IPS-11a (cell line): Measurements from ENCODE around the gene NELL1.

Experiments used
- H3K4me3 ChIP-seq: one replicate; pipeline ENCODE4 v1.5.1; 2013; ENCODE audit warnings: low read depth, low read length, control low read depth

Gene NELL1

DNA sequence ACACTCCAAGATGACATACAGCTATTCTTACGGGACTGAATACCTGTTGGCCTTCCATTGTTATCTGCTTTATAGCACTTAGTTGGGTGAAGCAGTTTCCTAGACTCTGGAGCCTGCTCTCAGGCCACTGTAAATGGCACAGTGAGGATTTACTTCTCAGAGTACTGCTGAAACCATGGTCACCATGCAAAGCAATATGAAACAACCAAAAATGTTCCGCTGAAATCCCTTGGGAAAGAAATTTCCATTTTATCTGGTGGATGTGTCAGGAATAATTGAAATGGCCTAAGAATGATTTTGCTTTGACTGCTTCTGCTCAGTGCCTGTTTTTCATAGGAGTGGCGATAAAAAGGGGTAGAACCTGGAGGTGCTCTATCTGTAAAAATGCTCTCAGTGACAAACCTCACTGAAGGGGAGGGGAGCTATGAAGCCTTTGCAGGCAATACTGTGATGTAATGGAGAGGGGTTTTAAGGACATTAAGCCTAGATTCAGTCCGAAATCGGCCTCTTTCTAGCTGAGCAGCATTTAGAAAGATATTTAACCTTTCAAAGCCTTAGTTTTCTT is 871.9 kb downstream of the NELL1 start:
- H3K4me3 ChIP-seq, result no peak overlapping the region

DNA sequence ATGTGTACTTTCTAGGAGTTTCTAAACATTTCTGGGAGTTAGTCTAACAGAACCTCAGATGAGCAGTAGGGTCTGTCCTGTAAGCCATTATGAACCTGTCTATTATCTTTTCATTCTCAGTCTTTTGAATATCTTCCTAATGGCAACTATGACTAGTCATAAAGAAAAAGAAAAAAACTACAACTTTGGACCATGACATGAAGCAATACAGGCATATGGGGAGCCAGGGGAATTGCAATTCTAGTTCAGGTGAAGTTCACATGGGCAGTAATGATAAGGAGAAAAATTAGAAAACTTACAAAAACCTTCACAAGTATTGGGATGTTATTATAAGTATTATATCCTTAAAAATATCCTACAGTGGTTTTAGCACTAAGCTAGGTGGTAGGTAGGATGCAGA is 874.5 kb downstream of the NELL1 start:
- no peak overlapping the region for H3K4me3 ChIP-seq

DNA sequence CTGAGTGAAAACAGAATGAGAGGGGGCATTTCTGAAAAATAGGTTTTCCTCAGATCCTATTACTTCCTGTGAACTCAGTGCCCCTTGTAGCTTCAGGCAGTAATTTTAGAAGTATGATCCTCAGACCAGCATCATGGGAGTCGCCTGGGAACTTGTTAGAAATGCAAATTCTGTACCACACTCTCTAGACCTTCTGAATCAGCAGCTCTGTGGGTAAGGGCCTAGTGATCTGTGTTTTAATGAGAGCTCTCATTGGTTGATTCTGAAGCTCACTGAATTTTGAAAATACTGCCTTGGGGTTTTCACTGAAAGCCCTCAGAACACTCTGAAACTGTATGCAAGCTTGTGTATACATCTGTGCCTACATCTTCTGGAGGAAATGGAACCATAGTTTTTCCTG is 876.3 kb downstream of the NELL1 start:
- no peak overlapping the region for H3K4me3 ChIP-seq

DNA sequence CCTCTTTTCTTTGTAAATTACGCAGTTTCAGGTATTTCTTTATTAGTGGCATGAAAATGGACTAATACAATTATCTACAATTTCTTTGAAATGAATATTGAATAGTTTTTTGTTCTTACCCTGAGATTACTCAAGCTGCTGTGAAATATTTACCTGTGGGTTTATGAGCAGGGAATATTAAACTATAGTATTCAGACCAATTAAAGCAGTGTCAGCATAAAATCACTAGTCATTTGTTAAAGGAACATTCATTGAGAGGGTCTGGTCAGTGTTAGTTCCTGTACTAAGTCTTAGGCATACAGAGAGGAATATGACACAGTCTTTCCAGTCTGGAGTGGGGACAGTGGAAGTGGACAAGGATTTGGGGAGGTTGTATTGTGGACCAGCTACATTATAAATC is 877.3 kb downstream of the NELL1 start:
- no peak overlapping the region for H3K4me3 ChIP-seq

DNA sequence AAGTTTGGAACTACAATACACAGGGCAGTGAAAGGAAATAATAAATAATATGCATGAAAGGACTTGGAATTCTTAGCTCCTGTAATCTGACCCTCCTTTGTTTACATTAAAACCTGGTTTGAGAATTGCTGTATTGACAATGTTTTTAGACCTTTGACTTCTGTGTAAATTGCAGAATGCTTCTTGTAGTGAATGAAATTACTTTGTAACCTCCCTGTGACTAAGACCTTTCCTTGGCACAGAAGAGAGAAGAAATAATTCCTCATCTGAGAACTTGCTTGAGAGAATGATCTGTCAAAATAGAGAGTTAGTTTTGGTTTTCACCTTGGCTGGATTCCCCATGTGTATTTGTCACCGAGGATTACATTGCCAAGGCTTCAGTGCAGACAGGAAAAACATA is 883.5 kb downstream of the NELL1 start:
- no peak overlapping the region for H3K4me3 ChIP-seq

DNA sequence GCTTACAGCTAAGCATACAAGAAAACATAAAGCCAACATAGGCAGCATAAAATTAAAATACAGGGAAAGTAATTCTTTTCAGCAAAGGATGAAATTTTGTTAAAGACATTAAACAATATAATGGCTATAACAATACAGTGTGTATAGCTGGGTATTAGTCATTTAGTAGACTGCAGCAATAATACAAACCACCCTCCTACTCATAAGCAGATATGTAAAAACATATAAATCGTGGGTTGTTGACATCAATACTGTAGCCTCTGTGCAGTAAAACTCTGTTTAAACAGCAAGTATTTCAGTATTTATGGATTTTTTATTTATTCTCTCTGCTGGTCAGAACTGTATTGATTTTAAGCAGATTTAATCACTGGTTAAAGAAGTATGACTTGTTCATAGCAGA is 884.4 kb downstream of the NELL1 start:
- H3K4me3 ChIP-seq, result no peak overlapping the region

DNA sequence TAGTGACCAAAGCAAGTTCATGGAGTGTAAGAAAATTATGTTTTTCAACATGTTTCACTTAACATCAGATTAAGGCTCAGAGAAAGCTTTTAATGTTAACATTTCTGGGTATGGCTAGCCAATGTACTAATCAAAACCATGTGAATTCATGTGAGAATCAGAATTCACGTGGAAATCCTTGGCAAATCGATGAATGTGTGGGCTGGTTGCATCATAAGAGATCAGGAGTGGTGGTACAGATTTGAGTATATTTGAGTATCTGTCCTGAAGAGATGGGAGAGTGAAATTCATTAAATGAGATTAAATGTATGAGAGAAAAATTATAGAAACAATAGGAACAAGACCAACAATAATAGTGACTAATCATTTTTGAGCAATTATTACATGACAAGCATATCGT is 884.9 kb downstream of the NELL1 start:
- no peak overlapping the region for H3K4me3 ChIP-seq

DNA sequence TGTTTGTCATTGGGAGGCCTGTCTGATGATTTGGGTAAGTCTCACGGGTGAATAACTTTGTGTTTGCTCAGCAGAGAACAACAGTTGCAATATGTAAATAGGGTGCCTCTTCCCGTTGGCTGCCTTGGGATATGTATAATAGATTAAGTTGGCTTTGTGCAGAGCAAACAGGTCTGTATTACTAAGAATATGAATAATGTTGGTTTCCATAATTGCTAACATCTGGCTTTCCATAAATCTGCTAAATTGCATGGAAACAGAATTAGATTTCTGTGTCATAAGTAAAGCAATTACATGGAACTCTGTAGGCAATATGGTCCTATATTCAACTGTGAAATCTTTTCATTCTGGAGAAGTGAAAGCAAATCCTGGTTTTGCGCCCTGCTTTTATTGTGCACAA is 887.5 kb downstream of the NELL1 start:
- no peak overlapping the region for H3K4me3 ChIP-seq

DNA sequence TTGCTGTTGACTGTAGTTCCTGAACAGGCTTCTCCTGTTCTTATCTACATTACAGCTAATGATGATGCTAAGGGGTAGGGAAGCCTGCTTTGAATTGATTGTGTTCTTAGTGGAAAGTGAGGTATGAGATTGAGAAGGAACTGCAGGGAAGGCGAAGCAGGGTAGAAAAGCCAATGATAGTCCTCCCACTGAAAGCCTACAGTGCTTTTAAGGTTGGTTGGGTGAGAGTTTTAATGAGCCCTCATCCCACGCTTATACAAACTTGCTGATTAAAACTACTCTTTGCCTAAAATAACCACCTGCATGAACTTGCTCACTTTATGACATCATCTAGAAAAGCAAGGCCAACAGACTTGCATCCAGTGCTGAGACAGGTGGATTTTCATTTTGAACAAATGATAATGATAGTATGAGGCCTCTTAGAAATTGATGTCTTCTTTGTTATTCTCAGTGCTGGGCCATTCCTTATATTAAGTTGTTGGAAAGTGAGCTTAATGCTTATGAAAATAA is 891.1 kb downstream of the NELL1 start:
- H3K4me3 ChIP-seq, result no peak overlapping the region

DNA sequence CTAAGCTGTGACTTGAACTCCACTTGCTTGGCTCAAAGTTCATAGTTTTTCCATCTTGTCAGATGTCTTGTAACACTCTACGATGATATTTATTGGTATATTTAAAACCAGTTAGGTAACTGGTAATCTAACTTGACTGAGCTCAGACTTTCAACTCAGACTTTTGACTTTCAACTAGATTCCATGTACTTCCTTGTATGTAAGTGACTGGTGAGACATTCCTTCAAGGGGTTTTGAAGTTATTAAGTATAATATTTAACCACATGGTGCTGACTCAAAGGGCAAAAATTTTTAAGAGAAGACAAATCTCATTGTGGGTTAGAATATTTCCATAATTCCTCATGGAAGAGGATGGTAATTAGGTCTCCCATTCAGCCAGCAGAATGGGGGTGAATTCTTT is 892.2 kb downstream of the NELL1 start:
- no peak overlapping the region for H3K4me3 ChIP-seq

DNA sequence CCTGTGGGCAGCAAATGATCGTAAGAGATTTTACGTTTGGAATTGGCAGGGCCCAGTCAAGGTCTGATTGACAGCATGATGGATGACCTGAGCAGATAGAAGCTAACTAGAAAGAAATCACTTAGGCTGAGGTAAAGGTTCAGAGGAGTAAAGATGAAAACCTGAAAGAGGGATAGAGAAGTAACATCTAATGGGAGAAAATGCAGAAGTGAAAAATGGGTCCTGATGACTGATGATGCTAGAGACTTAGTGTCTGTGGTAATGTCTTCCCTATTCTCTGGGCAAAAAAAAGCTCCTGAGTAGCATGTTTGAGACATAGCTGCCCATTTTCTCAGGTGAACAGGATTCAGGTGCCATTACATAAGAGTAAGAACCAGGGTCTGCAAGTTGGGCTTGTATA is 894.7 kb downstream of the NELL1 start:
- no peak overlapping the region for H3K4me3 ChIP-seq

DNA sequence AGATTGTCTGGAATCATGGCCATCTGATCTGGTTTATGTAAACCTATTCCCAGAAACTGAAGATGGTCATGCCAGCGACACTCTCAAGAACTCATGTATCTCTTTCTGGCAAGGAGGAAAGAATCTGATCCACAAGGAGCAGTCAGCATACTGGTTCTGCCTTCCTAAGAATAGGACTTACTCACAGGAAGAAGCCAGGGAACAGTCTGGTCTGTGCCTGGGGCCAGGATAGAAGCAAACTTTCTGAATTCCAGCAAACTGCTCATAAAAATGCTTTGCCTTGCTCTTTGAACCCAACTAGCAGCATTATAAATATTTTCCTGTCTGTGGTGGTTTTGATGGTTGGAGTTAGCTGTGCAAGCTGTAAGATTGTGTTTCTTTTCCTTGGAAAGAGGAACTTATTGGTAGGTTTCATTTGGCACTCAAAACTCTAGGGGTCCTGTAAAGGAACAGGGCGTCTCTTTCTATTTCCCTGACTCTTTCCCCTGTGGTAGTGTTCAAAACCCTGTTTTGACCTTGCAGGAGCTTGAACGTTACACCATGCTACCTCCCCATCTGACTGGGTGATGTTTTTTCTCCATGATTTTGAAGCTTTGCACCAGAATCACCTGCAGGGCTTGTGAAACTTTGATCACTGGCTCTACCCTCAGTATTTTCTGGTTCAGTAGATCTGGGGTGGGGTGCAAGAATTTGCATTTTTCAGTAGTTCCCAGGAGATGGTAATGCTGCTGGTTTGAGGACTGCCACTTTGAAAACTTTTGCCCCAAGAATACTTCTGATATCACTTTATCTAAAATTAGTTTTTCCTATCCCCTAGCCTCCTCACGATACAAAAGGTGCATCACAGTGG is 895.7 kb downstream of the NELL1 start:
- H3K4me3 ChIP-seq, result no peak overlapping the region

DNA sequence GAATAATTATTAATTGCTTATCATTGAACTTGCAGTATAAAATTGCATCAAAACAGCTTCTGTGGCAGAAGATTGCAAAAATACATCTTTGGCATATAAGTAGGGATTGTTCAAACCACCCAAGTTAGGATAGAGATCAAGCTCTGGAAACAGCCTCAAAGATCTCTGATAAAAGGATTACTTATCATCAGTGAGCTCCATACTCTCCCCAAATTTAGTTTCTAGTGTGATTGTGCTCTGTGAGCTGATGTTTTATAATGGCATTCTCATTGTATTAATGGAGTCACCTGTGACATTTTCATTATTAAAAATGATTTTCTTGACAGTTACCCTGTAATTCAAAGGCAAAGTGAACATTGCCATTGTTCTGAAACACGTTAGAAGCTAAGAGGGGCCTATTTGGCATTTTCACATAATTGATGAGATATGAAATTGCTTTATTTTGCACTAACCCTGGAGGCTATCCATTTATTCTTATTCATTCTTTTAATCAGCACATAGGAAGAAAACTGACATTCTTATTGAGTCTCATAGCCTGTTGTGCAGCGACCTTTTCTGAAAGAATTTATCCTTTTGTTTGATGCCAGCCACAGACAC is 897.2 kb downstream of the NELL1 start:
- H3K4me3 ChIP-seq, result no peak overlapping the region

DNA sequence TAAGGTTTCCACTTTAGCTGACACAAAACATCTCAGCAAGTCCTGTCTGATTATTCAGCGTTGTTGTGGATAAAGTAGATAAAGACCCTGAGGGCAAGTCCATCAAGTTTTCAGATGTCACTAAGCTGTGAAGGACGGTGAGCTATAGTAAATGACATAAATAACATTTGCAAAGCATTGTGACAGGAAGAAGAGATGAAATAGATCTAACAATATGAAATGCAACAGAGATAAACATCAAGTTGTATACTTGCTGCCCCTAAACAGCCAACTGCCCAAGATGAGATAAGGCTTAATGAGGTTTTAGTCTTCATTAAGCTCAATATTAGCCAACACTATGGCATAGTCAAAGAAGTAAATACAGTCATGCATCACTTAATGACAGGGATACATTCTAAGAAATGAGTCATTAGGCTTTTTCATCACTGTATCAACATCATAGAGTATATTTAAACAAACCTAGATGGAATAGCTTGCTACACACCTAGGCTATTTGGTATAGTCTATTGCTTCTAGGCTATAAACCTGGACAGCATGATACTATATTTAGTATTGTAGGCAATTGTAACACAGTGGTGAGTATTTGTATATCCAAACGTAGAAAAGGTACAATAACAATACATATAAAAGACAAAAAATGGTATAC is 898.4 kb downstream of the NELL1 start:
- no peak overlapping the region for H3K4me3 ChIP-seq

DNA sequence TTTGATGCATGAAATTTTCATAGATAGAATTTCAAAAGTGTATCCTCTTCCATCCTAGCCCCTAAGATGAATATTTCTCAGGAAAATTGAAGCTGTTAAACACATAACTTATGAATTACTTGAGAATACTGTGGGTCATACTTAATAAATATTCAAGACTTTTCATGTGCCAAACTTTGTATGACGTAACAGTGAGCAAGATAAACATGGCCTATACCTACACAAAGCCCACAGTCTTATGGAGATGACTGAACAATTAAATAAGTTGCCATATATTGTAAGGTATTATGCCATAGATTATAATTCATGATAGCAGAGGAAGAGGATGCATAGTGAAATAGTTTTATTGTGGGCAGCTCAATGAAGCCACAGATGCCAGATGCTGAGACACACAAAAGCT is 902.8 kb downstream of the NELL1 start:
- H3K4me3 ChIP-seq, result no peak overlapping the region

DNA sequence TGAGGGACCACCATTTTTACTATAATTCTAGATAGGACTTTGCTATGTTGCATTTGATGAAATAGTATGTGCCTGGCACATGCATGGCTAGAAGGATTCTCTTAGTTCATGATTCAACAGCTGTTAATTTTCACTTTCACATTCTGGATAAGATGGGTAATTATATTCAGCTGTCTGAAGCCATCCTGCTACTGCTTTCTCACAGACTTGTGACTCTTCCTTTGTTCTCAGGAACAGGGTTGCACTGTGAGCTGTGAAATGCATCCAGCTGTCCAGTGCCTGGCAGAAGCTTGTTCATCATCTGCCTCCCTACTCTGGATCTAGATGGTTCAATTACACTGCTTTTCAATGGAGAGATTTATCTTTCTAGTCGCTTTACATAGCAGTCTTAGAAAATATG is 913.4 kb downstream of the NELL1 start:
- no peak overlapping the region for H3K4me3 ChIP-seq

DNA sequence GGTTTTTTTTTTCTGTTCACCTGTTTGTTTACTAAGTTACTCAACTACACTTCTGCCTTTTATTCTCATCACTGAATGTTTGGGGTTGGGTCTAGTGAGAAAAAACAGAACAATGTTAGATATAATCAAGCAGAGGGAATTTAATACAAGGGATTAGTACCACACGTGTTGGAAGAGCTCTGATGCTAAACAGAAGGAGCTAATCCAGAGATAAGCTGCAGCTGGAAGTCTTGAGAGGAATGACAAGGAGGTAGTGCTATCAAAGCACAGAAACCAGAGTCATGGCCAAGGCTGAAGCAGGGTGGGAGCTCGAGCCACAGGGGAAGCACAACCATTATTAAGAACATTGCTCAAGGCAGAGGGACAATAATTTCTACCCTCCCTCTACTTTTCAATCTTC is 919.4 kb downstream of the NELL1 start:
- H3K4me3 ChIP-seq, result no peak overlapping the region

DNA sequence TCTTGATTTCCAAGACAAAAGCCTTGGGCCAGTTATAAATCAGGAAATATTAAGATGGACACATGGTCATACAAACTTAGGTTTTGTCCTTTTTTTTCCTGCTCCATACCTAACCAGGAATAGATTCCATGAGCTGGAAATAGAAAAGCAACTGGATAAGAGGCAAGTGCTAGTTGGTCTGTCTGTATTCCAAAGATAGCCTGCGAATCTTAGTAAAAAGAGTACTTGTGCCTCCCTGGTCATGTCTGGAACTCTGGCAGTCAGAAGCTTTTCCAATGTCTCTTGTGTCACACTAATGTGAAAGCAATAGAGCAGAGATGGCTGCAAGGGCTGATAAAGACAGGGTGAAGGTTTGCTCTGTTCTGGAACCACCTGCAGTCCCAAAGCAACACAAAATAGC is 933.3 kb downstream of the NELL1 start:
- no peak overlapping the region for H3K4me3 ChIP-seq

DNA sequence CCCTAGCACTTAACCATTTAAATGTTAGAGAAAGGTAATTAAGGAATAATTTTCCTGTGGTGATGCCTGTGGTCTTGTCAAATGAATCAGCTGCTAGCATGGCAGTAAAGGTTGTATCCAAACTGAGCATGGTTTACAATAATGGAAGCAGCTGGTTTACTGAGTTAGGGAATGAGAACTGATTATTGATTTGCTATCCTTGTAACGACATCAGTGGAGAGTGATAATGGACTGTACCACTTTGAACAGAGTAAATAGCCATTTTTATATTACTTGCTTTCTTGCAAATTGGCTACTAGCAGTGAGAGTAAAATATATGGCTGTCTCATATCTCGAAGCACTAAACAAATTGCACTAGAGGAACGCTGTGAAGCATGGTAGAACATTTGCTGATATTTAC is 934.5 kb downstream of the NELL1 start:
- H3K4me3 ChIP-seq, result no peak overlapping the region

DNA sequence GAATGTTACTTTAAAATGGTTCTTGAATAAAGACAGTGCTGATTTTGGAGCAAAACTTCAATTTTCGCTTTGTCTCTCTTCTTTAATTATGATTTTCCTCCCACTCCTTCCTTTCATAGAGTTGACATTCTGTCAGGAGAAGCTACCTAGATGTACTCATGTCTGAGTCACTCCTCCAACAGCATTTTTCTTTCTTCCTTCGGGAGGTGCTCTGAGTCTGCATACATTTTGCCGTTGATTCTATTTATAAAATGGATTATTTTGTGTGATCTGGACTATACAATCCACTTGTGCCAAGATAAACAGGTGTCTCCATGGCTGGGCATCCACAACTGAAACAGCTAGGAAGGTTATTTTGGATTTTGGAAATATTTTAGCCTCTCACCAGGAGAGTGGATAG is 935.2 kb downstream of the NELL1 start:
- H3K4me3 ChIP-seq, result no peak overlapping the region

DNA sequence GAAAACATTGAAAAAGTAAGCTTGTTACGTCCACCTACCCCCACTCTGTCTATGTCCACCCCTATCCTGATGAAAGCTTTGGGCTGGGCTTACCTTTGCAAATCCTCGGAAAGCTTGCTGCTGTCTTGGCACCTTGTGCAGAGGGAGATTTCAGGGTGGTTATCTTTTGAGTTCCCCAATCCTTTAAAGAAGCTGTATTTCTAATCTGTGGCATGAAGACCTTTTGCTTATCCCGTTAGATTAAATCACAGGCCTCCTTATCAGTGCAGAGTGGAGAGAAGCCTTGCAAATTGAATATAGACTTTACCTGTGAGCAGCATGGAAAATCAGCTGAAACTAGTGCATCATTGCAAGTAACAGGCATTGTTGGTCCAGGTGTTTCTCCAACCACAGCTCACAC is 942.9 kb downstream of the NELL1 start:
- H3K4me3 ChIP-seq, result no peak overlapping the region

DNA sequence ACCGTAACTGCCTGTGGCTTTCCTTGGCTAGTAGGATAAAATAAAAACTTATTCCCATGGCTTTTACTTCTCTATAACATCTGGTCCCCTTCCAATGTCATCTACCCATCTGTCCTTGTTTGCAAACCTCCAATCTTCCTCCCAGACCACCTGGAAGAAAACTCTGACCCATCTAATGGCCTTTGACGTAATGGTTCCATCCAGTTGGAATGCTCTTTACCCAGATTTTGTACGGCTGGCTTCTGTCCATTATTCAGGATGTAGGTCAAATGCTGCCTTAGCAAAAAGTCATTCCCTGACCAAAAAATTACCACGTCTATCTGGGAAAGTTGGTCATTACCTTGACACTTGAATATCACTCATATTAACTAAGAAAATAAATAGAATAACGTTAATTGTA is 945.6 kb downstream of the NELL1 start:
- no peak overlapping the region for H3K4me3 ChIP-seq
